MG63 (cell line): ENCODE results near the gene ALDH7A1. TPM values are rescaled to one million over a fixed set of nuclear protein-coding genes. Genes with fewer than 3 reads are reported as not detected.
"Not testable (repeated sequence)": the region's sequence is repeated elsewhere in the genome, so short reads cannot be mapped to it uniquely, and the experiment has no call there.

Experiments used
- DNase-seq: peaks from one replicate; pipeline ENCODE4 v3.0.0-alpha.2; 2020
- H3K27me3 ChIP-seq: fragments of 250-450 bp; sonication (Bioruptor Pico); 2 replicates; pipeline ENCODE4 v1.5.1; 2020; ENCODE audit warnings: mild to moderate bottlenecking, moderate library complexity
- H3K36me3 ChIP-seq: fragments of 250-450 bp; sonication (Bioruptor Pico); 2 replicates; pipeline ENCODE4 v1.5.1; 2020; ENCODE audit warnings: mild to moderate bottlenecking, moderate library complexity
- H3K4me3 ChIP-seq: fragments of 250-450 bp; sonication (Bioruptor Pico); 2 replicates; pipeline ENCODE4 v1.5.1; 2020; ENCODE audit warnings: mild to moderate bottlenecking, moderate library complexity
- H3K9me3 ChIP-seq: fragments of 250-450 bp; sonication (Bioruptor Pico); 2 replicates; pipeline ENCODE4 v1.5.1; 2020; ENCODE audit warnings: mild to moderate bottlenecking, moderate library complexity
- total RNA-seq: library from RNA; depleted of rRNA; stranded (reverse); fragments of >200 nt; shearing (Covaris generic); gene quantifications from 2 replicates; pipeline ENCODE4 v1.2.3, GENCODE V29; 2014; ENCODE audit warnings: low replicate concordance

Gene ALDH7A1
- total RNA-seq, 1 experiment from 2014 or later, result 103 TPM

GRCh38 chr5:126600631-126601511 lies 5.9 kb upstream of the ALDH7A1 start, which contains the start of gene PHAX:
PHAX (plus strand) TSS chr5:126600947; CDS start chr5:126600963, 16 bp downstream.
- H3K27me3 ChIP-seq, result no peaks in the 10 kb centered on the region
- peak; percentile 88 for DNase-seq
- peaks cover 31% of the 10 kb centered on the region for H3K36me3 ChIP-seq
- peak within 1 kb of the TSS; percentile 95 for H3K4me3 ChIP-seq
- H3K9me3 ChIP-seq, result no peaks in the 10 kb centered on the region

GRCh38 chr5:126599971-126600630 lies 5.1 kb upstream of the ALDH7A1 start:
- H3K9me3 ChIP-seq, DNase-seq, H3K27me3 ChIP-seq: not testable (repeated sequence)
- H3K4me3 ChIP-seq, result peak overlapping the region; percentile 95
- H3K36me3 ChIP-seq, result peaks cover 23% of the 10 kb centered on the region

- no peaks in the 10 kb centered on the region for H3K27me3 ChIP-seq
- H3K36me3 ChIP-seq, result peaks cover 17% of the 10 kb centered on the region
- no peak for DNase-seq
- no peaks in the 10 kb centered on the region for H3K9me3 ChIP-seq
- no peak overlapping the region for H3K4me3 ChIP-seq
Observed at GRCh38 chr5:126599499-126599898, 4.5 kb upstream of the ALDH7A1 start.

GRCh38 chr5:126597156-126597555 lies 2.1 kb upstream of the ALDH7A1 start:
- Histone ChIP-seq H3K36me3 (peaks cover 12% of the 10 kb centered on the region), H3K4me3 (no peak overlapping the region), H3K9me3 (no peaks in the 10 kb centered on the region), H3K27me3 (no peaks in the 10 kb centered on the region)
- DNase-seq, result peak; percentile 18

GRCh38 chr5:126595486-126596083 lies 566 bp upstream of the ALDH7A1 start:
- H3K9me3 ChIP-seq, result no peaks in the 10 kb centered on the region
- peaks cover 22% of the 10 kb centered on the region for H3K36me3 ChIP-seq
- no peak for DNase-seq
- H3K27me3 ChIP-seq, result no peaks in the 10 kb centered on the region
- H3K4me3 ChIP-seq, result peak overlapping the region; percentile 70

- H3K27me3 ChIP-seq, result no peaks in the 10 kb centered on the region
- H3K9me3 ChIP-seq, result no peaks in the 10 kb centered on the region
- DNase-seq, result no peak
- no peak overlapping the region for H3K4me3 ChIP-seq
- H3K36me3 ChIP-seq, result peaks cover 39% of the 10 kb centered on the region
Observed at GRCh38 chr5:126591549-126591948, 3.5 kb downstream of the ALDH7A1 start.

- Histone ChIP-seq H3K36me3 (peaks cover 56% of the 10 kb centered on the region), H3K4me3 (no peak overlapping the region), H3K9me3 (no peaks in the 10 kb centered on the region), H3K27me3 (no peaks in the 10 kb centered on the region)
- DNase-seq, result no peak
Observed at GRCh38 chr5:126589536-126590297, 5.3 kb downstream of the ALDH7A1 start.

GRCh38 chr5:126587551-126588390 lies 7.2 kb downstream of the ALDH7A1 start:
- no peaks in the 10 kb centered on the region for H3K9me3 ChIP-seq
- peaks cover 65% of the 10 kb centered on the region for H3K36me3 ChIP-seq

GRCh38 chr5:126583761-126584160 lies 11.3 kb downstream of the ALDH7A1 start:
- no peak for DNase-seq
- Histone ChIP-seq H3K4me3 (no peak overlapping the region), H3K27me3 (no peaks in the 10 kb centered on the region), H3K9me3 (0 out of 2 replicates have a peak, but pooled peaks cover 2% of the 10 kb centered on the region), H3K36me3 (peaks cover 81% of the 10 kb centered on the region)

More at GRCh38 chr5:126587551-126588390, 7.2 kb downstream of the ALDH7A1 start:
- H3K4me3 ChIP-seq, result no peak overlapping the region
- H3K27me3 ChIP-seq, result no peaks in the 10 kb centered on the region
- DNase-seq, result no peak

GRCh38 chr5:126579716-126580115 lies 15.3 kb downstream of the ALDH7A1 start:
- H3K4me3 ChIP-seq, result no peak overlapping the region
- no peaks in the 10 kb centered on the region for H3K27me3 ChIP-seq
- peaks cover 91% of the 10 kb centered on the region for H3K36me3 ChIP-seq
- H3K9me3 ChIP-seq, result 0 out of 2 replicates have a peak, but pooled peaks cover 2% of the 10 kb centered on the region
- DNase-seq, result no peak

GRCh38 chr5:126577415-126577814 lies 17.6 kb downstream of the ALDH7A1 start:
- DNase-seq, result no peak
- H3K36me3 ChIP-seq, result peaks cover 93% of the 10 kb centered on the region
- H3K4me3 ChIP-seq, result no peak overlapping the region

GRCh38 chr5:126576974-126577373 lies 18.0 kb downstream of the ALDH7A1 start:
- DNase-seq, result no peak
- peaks cover 93% of the 10 kb centered on the region for H3K36me3 ChIP-seq

More at GRCh38 chr5:126577415-126577814, 17.6 kb downstream of the ALDH7A1 start:
- Histone ChIP-seq H3K27me3 (no peaks in the 10 kb centered on the region), H3K9me3 (0 out of 2 replicates have a peak, but pooled peaks cover 2% of the 10 kb centered on the region)

GRCh38 chr5:126575644-126576043 lies 19.4 kb downstream of the ALDH7A1 start:
- DNase-seq, result no peak
- H3K4me3 ChIP-seq, result no peak overlapping the region
- no peaks in the 10 kb centered on the region for H3K27me3 ChIP-seq
- H3K36me3 ChIP-seq, result peaks cover 86% of the 10 kb centered on the region
- no peaks in the 10 kb centered on the region for H3K9me3 ChIP-seq

More at GRCh38 chr5:126576974-126577373, 18.0 kb downstream of the ALDH7A1 start:
- Histone ChIP-seq H3K27me3 (no peaks in the 10 kb centered on the region), H3K4me3 (no peak overlapping the region), H3K9me3 (no peaks in the 10 kb centered on the region)

GRCh38 chr5:126568206-126568755 lies 26.7 kb downstream of the ALDH7A1 start:
- DNase-seq, result no peak
- Histone ChIP-seq H3K27me3 (no peaks in the 10 kb centered on the region), H3K36me3 (peaks cover 68% of the 10 kb centered on the region), H3K9me3 (no peaks in the 10 kb centered on the region), H3K4me3 (no peak overlapping the region)

GRCh38 chr5:126562823-126563222 lies 32.2 kb downstream of the ALDH7A1 start:
- Histone ChIP-seq H3K4me3 (no peak overlapping the region), H3K27me3 (no peaks in the 10 kb centered on the region), H3K9me3 (no peaks in the 10 kb centered on the region), H3K36me3 (peaks cover 55% of the 10 kb centered on the region)
- DNase-seq, result no peak
